Adrenal gland (tissue), 5 donors: ENCODE data around the gene PCNX2.

Source experiments
- CTCF ChIP-seq, 6 experiments: fragments of 450-650 bp in 4 of 6; fragments of 200-600 bp in 2 of 6; sonication (generic) in 1 of 6; IDR thresholded peaks; 1 replicate in 5 of 6; 2 replicates in 1 of 6; pipeline versions ENCODE4 v1.5.1 to v1.8.0; 2016 to 2021; ENCODE audit warnings: antibody characterized with exemption in 6 of 6, mild to moderate bottlenecking in 2 of 6, moderate library complexity in 1 of 6
- POLR2A ChIP-seq, 2 donors: fragments of 450-650 bp; IDR thresholded peaks; one replicate each; pipeline ENCODE4 v1.6.1; 2017; ENCODE audit warnings: antibody characterized with exemption in 2 of 2, mild to moderate bottlenecking in 2 of 2, moderate library complexity in 1 of 2
- donor health status: DM: no; HTN: no; CAD: no.

- TF ChIP-seq CTCF (IDR thresholded peaks at IDR 0.05) (no peak), POLR2A (IDR thresholded peaks at IDR 0.05) (no peak)
Measured at GRCh38 chr1:232951180-232951579, 344.3 kb downstream of the PCNX2 start.
